Cardiac fibroblast (primary cell): ENCODE results near the gene POU4F2.
A peak's percentile ranks its signal among the peaks of the same experiment; 100 is the strongest.
"Not testable (repeated sequence)": the region's sequence is repeated elsewhere in the genome, so short reads cannot be mapped to it uniquely, and the experiment has no call there.

Experiments
- DNase-seq, 2 donors: peaks; one replicate each; pipeline versions ENCODE4 v3.0.0 to v3.0.0-alpha.2; 2010; ENCODE audit warnings: low read depth in 2 of 2
- H3K4me3 ChIP-seq, 2 donors: replicated peaks in 1 of 2; 1 replicate in 1 of 2; 2 replicates in 1 of 2; pipeline ENCODE4 v1.5.1; 2011; ENCODE audit warnings: low read depth in 2 of 2, low read length in 2 of 2, mild to moderate bottlenecking in 2 of 2, moderate library complexity in 1 of 2
- TF ChIP-seq, protein P1 (sequence below): IDR thresholded peaks from one replicate; pipeline ENCODE4 v1.5.1; 2011; ENCODE audit warnings: low read depth, mild to moderate bottlenecking, low read length, inconsistent platforms

Gene POU4F2

DNA sequence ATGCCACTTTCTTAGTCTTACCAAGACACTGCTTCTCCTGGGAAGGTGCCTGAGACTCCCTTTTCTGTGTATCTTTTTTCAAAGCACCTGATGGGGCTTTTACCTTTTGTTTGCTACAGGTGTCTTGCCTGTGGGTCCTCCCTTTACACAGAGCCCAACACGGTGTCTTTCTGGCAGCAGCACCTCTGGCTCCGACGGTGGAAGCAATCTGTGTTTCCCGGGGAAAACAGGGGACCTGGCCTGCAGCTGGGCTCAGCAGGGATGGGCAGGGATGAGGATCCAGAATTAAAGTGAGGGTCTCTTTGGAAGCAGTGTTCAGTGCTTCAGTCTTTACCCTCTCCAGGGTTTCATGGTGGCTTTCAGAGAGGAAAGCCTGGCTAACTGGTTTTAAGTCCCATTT, 11.3 kb downstream of the POU4F2 start:
- TF ChIP-seq, protein P1, sequence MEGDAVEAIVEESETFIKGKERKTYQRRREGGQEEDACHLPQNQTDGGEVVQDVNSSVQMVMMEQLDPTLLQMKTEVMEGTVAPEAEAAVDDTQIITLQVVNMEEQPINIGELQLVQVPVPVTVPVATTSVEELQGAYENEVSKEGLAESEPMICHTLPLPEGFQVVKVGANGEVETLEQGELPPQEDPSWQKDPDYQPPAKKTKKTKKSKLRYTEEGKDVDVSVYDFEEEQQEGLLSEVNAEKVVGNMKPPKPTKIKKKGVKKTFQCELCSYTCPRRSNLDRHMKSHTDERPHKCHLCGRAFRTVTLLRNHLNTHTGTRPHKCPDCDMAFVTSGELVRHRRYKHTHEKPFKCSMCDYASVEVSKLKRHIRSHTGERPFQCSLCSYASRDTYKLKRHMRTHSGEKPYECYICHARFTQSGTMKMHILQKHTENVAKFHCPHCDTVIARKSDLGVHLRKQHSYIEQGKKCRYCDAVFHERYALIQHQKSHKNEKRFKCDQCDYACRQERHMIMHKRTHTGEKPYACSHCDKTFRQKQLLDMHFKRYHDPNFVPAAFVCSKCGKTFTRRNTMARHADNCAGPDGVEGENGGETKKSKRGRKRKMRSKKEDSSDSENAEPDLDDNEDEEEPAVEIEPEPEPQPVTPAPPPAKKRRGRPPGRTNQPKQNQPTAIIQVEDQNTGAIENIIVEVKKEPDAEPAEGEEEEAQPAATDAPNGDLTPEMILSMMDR, result no peak
- no peak for DNase-seq
- no peak overlapping the region for H3K4me3 ChIP-seq

DNA sequence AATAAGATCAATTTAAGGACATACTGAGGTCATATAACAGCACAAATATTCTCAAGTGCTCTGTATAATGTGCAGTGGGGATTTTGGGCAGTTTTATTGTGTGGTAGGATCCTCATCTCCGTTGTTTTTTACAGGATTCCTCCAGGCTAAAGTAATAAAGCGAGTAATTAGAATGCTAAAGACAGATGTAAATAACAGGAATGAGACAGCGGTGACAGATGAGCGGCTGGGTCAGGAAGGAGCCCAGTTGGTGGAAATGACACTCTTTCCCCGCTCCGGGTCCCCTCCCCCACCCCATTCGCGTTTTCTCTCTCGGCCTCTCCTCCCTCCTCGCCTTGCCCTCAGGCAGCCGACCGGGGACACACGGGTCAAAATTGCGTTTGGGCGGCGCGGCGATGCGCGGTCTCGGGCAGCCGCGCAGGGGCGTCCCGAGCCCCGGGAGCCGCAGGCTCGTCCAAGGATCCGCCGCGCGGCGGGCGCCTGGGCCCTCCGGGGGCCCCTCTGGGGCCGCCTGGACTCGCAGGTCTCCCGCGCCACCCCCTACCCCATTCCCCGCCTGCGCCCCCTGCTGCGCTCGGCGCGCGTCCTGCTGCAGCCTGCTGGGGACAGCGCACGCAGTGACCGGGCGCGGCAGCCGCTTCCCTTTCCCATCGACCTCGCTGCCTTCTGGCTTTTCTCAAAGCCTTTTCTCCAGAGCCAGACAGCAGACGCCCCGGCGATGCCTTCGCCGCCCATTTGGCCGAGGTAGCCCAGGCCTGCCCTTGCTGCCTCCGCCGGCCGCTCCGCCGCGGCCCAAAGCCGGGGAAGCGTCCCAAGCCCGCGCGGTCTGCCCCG, 16.2 kb downstream of the POU4F2 start:
- peak; percentile 12 to 34 for DNase-seq
- TF ChIP-seq, protein P1, result no peak
- peak overlapping the region; percentile 36 to 38 for H3K4me3 ChIP-seq

DNA sequence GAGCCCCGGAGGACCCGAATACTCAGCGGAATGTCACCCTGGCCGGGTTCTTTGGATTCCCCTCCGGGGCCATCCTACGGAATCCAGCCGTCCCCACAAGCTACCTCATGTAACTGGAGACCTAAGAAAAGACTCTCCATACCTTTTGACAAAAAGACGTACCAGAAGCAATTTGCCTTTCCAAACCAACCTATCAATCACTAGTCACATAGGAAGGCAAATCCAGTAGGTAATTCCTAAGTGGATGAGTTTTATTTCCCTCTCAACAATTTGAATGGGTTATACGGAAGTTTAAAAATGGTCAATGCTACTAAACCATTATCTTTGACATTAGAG, 16.8 kb downstream of the POU4F2 start:
- TF ChIP-seq, protein P1, result no peak
- peak overlapping the region in 1 of 2 donors; percentile 36 for H3K4me3 ChIP-seq
- DNase-seq, result no peak

DNA sequence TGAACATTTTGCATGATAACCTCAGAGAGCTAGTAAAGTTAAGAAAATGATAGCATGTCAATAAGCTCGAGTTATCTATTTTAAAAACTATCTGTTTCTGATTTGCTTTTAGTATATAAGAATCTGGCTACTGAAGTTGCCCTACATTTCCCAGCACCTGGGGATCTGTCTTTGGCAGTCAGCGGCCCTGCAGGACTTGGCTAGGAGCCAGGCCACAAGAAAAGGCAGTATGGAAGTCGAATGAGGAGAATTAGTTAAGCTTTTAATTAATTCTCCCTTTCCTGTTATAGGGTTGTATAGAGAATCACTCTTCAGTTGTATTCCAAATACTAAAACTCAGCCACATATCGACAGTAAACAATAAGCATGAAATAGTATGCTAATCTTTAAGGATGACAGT, 22.7 kb downstream of the POU4F2 start:
- TF ChIP-seq, protein P1, result no peak
- no peak overlapping the region for H3K4me3 ChIP-seq
- DNase-seq, result no peak

DNA sequence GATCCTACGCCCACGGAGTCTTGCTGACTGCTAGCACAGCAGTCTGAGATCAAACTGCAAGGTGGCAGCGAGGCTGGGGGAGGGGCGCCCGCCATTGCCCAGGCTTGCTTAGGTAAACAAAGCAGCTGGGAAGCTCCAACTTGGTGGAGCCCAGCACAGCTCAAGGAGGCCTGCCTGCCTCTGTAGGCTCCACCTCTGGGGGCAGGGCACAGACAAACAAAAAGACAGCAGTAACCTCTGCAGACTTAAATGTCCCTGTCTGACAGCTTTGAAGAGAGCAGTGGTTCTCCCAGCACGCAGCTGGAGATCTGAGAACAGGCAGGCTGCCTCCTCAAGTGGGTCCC, 25.2 kb downstream of the POU4F2 start:
- H3K4me3 ChIP-seq, DNase-seq: not testable (repeated sequence)

DNA sequence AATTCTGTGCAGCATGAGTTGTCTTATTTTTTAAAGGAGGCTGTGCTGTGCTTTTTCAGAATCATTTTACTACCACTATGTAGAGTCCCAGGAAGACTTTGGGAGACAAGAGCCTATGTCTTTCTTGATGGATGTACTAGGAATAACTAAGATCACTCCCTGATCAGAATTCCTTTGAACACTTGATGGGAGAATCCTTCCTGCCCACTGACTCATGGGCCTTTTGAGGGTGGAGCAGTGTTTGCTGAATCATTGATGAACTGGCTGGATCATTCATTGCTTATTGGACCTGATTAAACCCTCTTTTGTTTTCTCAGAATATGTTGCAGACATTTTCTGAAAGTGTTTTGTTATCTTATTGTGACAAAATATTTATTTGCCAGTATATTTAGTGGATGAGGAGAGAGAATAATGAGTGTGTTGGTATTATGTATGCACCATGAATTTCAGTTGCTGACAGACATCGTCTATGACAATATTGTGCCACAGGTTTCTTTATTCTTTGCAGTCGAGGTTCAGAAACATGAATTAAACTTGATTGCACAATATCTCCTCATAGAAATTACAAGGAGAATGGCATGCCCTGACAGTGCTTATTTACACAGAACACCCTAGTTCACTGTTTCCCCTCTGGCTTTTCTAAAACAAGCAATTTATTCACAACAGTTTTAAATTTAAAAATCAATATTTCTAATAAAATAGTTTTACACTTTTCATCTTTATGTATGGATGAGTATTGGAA, 36.3 kb downstream of the POU4F2 start:
- TF ChIP-seq, protein P1, result no peak
- DNase-seq, result no peak

More for the DNA sequence above, 36.3 kb downstream of the POU4F2 start:
- no peak overlapping the region for H3K4me3 ChIP-seq
